GM12891 (cell line): ENCODE data around the gene SLC19A1.

ENCODE experiments used
- DNase-seq: peaks from one replicate; pipeline ENCODE4 v3.0.0; 2011; ENCODE audit warnings: low spot score; ENCODE audit not compliant: insufficient read length
- FAIRE-seq: peaks from 2 replicates; lab custom pipeline; 2011; peaks lifted over from hg19 to GRCh38; lab: Jason Lieb, UNC
- PAX5 ChIP-seq: IDR thresholded peaks from 2 replicates; pipeline ENCODE4 v1.6.1; 2011; ENCODE audit warnings: low read length, moderate library complexity, mild to moderate bottlenecking; ENCODE audit not compliant: insufficient read depth, severe bottlenecking
- POLR2A ChIP-seq: IDR thresholded peaks from 2 replicates; pipeline ENCODE4 v1.6.1; 2011; ENCODE audit warnings: low read depth, low read length, control low read depth
- POLR2AphosphoS5 ChIP-seq: IDR thresholded peaks from 2 replicates; pipeline ENCODE4 v1.6.1; 2011; ENCODE audit warnings: low read depth, low read length, control low read depth
- POU2F2 ChIP-seq: IDR thresholded peaks from 2 replicates; pipeline ENCODE4 v1.6.1; 2011; ENCODE audit warnings: low read depth, mild to moderate bottlenecking, control low read depth, low read length, moderate library complexity
- SPI1 ChIP-seq: IDR thresholded peaks from 2 replicates; pipeline ENCODE4 v1.6.1; 2011; ENCODE audit warnings: low read depth, low read length, control low read depth
- TAF1 ChIP-seq: IDR thresholded peaks from 2 replicates; pipeline ENCODE4 v1.6.1; 2011; ENCODE audit warnings: low read depth, low read length, control low read depth

The SLC19A1 gene

GRCh38 chr21:45512626-45513002 is 29.6 kb downstream of the SLC19A1 start:
- TF ChIP-seq POU2F2 (no peak), TAF1 (no peak), SPI1 (no peak), PAX5 (no peak), POLR2AphosphoS5 (no peak), POLR2A (no peak)
- no peak for DNase-seq
- no peak for FAIRE-seq

DNA sequence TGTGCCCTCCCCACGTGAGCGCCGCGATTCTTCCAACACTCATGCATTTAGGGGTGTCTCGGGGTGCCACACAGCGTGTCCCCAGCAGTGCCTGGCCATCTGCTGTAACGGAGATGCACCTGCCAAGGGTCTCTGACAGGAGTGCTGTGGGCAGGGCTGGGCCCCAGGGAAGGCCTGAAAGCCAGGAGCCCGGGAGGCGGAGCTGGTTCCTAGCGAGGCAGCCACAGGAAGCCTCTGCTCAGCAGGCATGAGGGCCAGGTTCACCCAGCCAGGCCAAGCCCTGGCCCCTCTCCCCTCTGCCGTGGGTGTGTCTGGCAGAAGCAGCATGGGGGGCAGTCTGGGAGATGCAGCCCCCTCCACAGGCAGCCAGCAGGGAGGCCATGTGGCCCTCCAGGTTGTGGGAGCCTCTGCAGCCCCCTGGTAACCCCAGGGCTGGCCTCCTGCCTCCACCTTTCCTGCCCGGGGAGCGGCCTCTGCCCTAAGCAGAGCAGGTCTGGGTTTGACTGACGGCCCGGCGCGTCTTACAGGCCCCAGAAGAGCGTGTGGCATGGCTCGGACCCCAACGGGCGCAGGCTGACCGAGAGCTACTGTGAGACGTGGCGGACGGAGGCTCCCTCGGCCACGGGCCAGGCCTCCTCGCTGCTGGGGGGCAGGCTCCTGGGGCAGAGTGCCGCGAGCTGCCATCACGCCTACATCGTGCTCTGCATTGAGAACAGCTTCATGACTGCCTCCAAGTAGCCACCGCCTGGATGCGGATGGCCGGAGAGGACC is 30.4 kb downstream of the SLC19A1 start:
- FAIRE-seq (no peak), DNase-seq (no peak)
- TF ChIP-seq SPI1 (no peak), TAF1 (no peak), PAX5 (no peak), POU2F2 (no peak), POLR2A (no peak), POLR2AphosphoS5 (no peak)

- DNase-seq (no peak), FAIRE-seq (no peak)
- TF ChIP-seq POLR2AphosphoS5 (no peak), POLR2A (no peak), TAF1 (no peak), POU2F2 (no peak), PAX5 (no peak), SPI1 (no peak)
These were observed 31.2 kb downstream of the SLC19A1 start for GRCh38 chr21:45511007-45511406.

DNA sequence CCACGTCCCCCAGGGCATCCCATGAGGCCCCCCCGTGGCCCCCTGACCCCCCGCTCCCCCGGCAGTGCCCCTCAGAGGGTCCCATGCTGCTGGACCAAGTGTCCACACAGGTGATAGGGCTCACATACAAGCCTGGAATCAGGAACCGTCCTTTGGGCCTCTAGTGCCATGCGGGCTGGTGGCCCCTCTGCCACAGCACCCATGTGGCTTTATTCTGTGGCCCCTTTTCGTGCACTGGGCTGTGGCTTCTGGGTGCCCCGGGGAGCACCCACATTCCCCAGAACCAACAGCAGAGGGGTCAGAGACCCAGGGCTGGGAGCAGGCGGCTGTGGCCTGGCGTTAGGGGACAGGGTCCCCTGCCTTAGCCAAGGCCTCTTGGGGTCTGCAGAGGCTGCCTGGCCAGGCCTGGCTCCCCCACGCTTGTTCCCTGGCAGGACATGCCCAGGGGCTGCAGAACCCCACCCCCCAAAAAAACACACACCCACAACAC is 31.7 kb downstream of the SLC19A1 start:
- FAIRE-seq: no peak
- TF ChIP-seq SPI1: no peak
- no peak for DNase-seq

DNA sequence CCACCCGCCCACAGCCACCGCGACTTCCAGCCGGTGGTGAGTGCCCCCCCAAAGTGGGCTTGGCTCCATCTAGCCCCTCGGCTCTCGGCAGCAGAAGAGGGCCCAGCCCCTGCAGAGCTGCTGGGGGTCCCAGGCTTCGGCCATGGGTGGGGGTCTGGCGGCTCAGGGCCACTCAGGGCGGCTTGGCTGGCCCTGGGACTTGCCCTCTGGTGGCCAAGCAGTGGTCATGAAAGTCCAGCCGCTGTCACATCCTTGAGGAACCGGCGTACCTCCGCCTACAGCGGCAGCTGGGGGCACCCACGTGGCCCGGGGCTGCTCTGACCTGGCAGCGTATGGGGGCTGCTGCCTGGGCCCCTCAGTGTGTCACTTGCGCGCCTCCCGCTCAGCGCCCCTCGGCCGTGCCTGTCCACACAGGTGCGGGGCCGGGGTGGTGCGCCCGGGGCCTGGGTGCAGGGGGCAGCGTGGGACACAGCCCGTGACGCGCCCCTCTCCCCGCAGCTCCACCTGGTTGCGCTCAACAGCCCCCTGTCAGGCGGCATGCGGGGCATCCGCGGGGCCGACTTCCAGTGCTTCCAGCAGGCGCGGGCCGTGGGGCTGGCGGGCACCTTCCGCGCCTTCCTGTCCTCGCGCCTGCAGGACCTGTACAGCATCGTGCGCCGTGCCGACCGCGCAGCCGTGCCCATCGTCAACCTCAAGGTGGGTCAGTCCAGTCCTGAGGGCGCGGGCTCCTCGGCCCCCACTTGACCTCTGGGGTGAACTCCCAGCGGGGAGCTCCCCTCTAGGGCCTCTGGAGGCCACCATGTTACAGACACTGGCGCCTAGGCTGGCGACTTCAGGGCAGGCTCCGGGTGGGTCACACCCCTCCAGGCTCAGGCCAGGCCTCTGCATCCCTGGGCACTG is 32.4 kb downstream of the SLC19A1 start:
- DNase-seq (no peak), FAIRE-seq (no peak)
- TF ChIP-seq POLR2A (no peak), POU2F2 (no peak), POLR2AphosphoS5 (no peak), TAF1 (no peak), PAX5 (no peak), SPI1 (no peak)

DNA sequence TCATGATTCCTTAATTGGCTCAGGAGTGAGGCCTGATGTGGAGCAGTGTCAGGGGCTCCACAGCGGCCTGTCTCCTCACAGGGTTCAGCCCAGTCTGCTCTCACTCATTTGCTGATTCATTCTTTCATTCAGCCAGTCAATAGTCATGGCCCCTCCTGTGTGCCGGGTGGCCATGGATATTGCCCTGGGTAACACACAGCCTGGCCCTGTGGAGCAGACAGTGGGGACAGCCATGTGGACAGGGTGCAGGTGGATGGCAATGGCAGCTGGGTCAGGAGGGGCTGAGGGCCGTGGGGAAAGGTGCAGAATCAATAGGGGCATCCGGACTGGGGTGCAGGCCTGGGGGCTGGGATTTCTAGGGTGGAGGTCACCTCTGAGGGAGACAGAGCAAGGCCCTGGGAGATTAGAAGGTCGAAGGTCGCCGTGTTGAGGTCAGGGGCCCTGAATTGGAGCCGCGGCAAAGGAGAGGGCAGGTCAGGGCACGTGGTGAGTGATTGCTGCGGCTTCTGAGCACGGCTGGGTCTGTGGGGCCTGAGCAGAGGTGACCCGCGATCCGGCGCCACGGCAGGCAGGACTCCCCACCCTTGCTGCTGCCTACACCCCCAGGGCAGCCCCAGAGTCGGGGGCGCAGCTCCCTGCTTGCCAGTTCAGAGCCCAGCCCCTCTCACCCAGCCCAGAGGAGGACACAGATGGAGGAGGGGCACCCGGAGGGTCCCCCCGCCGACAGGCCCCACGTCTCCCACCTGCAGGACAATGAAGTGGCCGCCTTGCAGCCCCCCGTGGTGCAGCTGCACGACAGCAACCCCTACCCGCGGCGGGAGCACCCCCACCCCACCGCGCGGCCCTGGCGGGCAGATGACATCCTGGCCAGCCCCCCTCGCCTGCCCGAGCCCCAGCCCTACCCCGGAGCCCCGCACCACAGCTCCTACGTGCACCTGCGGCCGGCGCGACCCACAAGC is 33.4 kb downstream of the SLC19A1 start:
- no peak for DNase-seq
- FAIRE-seq: no peak
- TF ChIP-seq POLR2A (no peak), POLR2AphosphoS5 (no peak), TAF1 (no peak), PAX5 (no peak), POU2F2 (no peak), SPI1 (no peak)

DNA sequence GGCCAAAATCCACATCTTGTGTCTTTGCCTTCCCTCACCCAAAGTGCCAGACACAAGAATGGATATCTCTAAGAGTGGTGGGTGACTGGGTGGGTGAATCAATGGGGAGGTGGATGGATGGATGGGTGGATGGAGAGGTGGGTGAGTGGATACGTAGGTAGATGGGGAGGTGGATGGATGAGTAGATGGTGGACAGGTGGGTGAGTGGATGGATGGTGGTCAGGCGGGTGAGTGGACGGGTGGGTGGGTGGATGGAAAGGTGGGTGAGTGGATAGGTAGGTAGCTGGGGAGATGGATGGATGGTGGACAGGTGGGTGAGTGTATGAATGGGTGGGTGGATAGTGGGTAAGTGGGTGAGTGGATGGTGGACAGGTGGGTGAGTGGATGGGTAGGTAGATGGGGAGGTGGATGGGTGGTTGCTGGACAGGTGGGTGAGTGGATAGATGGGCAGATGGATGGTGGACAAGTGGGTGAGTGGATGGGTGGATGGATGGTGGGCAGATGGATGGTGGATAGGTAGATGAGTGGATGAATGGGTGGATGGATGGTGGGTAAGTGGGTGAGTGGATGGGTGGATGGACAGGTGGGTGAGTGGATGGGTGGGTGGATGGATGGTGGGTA is 34.2 kb downstream of the SLC19A1 start:
- FAIRE-seq (no peak), DNase-seq (no peak)
- no peak for TF ChIP-seq SPI1
- TF ChIP-seq TAF1: no peak
- no peak for TF ChIP-seq PAX5
- no peak for TF ChIP-seq POLR2AphosphoS5
- TF ChIP-seq POLR2A: no peak
- TF ChIP-seq POU2F2: no peak

DNA sequence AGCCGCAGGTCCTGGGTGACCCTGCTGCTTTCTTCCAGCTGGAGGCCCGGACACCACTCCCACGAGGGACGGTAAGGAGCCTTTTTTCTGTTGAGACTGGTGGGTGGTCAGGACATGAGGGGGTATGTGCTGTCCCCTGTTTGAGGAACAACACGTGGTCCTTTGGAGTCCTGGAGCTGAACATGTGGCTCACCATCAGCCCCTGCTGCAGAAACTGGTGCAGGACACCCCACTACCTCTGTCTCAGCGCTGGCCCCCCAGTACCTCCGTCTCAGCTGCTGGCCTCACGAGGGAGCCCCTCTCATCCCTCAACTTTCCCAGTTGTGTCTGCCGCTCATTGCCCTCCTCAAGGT is 34.7 kb downstream of the SLC19A1 start:
- FAIRE-seq: no peak
- DNase-seq: no peak
- TF ChIP-seq TAF1 (no peak), PAX5 (no peak), SPI1 (no peak), POLR2AphosphoS5 (no peak), POLR2A (no peak), POU2F2 (no peak)
